ENCODE measurements around the gene SACS.

The SACS gene

GRCh38 chr13:23433171-23434153 lies at the start of gene SACS:
Gene SACS, minus strand, starts transcription at chr13:23433702. Its CDS starts 22,463 bp downstream, at chr13:23411239.
- peak; percentile 52 for DNase-seq (ENCODE audit: low read depth)

GRCh38 chr13:23480324-23480723 lies 46.8 kb upstream of the SACS start:
- no peak for DNase-seq (ENCODE audit: low read depth)

- no peak for DNase-seq (ENCODE audit: low read depth)
Observed at GRCh38 chr13:23477101-23477500, 43.6 kb upstream of the SACS start.

GRCh38 chr13:23473221-23473620 lies 39.7 kb upstream of the SACS start:
- DNase-seq (ENCODE audit: low read depth), result no peak

- DNase-seq (ENCODE audit: low read depth), result no peak
Observed at GRCh38 chr13:23472189-23472588, 38.7 kb upstream of the SACS start.

- DNase-seq (ENCODE audit: low read depth), result no peak
Observed at GRCh38 chr13:23470790-23471614, 37.5 kb upstream of the SACS start.

- no peak for DNase-seq (ENCODE audit: low read depth)
Observed at GRCh38 chr13:23469951-23470421, 36.5 kb upstream of the SACS start.

GRCh38 chr13:23468811-23469210 lies 35.3 kb upstream of the SACS start:
- no peak for DNase-seq (ENCODE audit: low read depth)

- DNase-seq (ENCODE audit: low read depth), result no peak
Observed at GRCh38 chr13:23467932-23468278, 34.4 kb upstream of the SACS start.

- DNase-seq (ENCODE audit: low read depth), result no peak
Observed at GRCh38 chr13:23467048-23467931, 33.8 kb upstream of the SACS start.

GRCh38 chr13:23466144-23467002 lies 32.9 kb upstream of the SACS start:
- peak; percentile 63 for DNase-seq (ENCODE audit: low read depth)

GRCh38 chr13:23463661-23464060 lies 30.2 kb upstream of the SACS start:
- no peak for DNase-seq (ENCODE audit: low read depth)

GRCh38 chr13:23462815-23463559 lies 29.5 kb upstream of the SACS start:
- no peak for DNase-seq (ENCODE audit: low read depth)

- DNase-seq (ENCODE audit: low read depth), result no peak
Observed at GRCh38 chr13:23461544-23461943, 28.0 kb upstream of the SACS start.

- no peak for DNase-seq (ENCODE audit: low read depth)
Observed at GRCh38 chr13:23460921-23461320, 27.4 kb upstream of the SACS start.

- DNase-seq (ENCODE audit: low read depth), result no peak
Observed at GRCh38 chr13:23460309-23460708, 26.8 kb upstream of the SACS start.

- no peak for DNase-seq (ENCODE audit: low read depth)
Observed at GRCh38 chr13:23458989-23459388, 25.5 kb upstream of the SACS start.

- no peak for DNase-seq (ENCODE audit: low read depth)
Observed at GRCh38 chr13:23456437-23457210, 23.1 kb upstream of the SACS start.

Measured in stromal cell of bone marrow (primary cell).